ENCODE data around the gene PTPRM.

- TF ChIP-seq ATF3 (IDR thresholded peaks at IDR 0.05): no peak
- no peak for TF ChIP-seq REST (IDR thresholded peaks at IDR 0.05)
These were observed 474.5 kb downstream of the PTPRM start for GRCh38 chr18:8041526-8042111.
